ENCODE measurements around the gene DYRK3.

DNA sequence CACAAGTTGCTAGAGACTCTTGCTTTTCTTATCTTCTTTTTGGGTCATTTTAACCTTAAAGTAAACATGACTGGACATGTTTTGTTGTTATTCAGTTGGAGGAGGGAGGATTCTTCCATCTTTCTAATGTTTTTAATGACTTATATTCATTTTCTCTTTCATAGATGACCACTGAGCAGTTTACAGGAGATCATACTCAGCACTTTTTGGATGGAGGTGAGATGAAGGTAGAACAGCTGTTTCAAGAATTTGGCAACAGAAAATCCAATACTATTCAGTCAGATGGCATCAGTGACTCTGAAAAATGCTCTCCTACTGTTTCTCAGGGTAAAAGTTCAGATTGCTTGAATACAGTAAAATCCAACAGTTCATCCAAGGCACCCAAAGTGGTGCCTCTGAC, 11.9 kb downstream of the DYRK3 start:
- TF ChIP-seq, protein P1, sequence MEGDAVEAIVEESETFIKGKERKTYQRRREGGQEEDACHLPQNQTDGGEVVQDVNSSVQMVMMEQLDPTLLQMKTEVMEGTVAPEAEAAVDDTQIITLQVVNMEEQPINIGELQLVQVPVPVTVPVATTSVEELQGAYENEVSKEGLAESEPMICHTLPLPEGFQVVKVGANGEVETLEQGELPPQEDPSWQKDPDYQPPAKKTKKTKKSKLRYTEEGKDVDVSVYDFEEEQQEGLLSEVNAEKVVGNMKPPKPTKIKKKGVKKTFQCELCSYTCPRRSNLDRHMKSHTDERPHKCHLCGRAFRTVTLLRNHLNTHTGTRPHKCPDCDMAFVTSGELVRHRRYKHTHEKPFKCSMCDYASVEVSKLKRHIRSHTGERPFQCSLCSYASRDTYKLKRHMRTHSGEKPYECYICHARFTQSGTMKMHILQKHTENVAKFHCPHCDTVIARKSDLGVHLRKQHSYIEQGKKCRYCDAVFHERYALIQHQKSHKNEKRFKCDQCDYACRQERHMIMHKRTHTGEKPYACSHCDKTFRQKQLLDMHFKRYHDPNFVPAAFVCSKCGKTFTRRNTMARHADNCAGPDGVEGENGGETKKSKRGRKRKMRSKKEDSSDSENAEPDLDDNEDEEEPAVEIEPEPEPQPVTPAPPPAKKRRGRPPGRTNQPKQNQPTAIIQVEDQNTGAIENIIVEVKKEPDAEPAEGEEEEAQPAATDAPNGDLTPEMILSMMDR (IDR thresholded peaks at IDR 0.05; ENCODE audit: low read depth, low read length): no peak
- no peak for TF ChIP-seq POLR2A (IDR thresholded peaks at IDR 0.05; ENCODE audit: extremely low read depth, insufficient read length)
- TF ChIP-seq, protein P2, sequence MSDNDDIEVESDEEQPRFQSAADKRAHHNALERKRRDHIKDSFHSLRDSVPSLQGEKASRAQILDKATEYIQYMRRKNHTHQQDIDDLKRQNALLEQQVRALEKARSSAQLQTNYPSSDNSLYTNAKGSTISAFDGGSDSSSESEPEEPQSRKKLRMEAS (IDR thresholded peaks at IDR 0.05; ENCODE audit: low read depth, low read length): no peak

Measured in NB4 (cell line).